AG10803 (cell line): Measurements from ENCODE around the gene AMOT.

Source experiments
- DNase-seq: peaks from one replicate; pipeline ENCODE4 v3.0.0; 2010; ENCODE audit warnings: low read depth
- H3K4me3 ChIP-seq: 2 replicates; pipeline ENCODE4 v1.5.1; 2011; ENCODE audit warnings: mild to moderate bottlenecking, low read length, control low read depth
- CTCF ChIP-seq: conservative IDR thresholded peaks from 2 replicates; pipeline ENCODE4 v1.5.1; 2011; ENCODE audit warnings: mild to moderate bottlenecking, low read length, control low read depth, inconsistent platforms

Gene AMOT

GRCh38 chrX:112816908-112817307 lies 23.7 kb downstream of the AMOT start:
- TF ChIP-seq CTCF: no peak
- DNase-seq: no peak
- H3K4me3 ChIP-seq: no peak overlapping the region

- no peak overlapping the region for H3K4me3 ChIP-seq
- no peak for TF ChIP-seq CTCF
- no peak for DNase-seq
Observed at GRCh38 chrX:112814496-112814895, 26.1 kb downstream of the AMOT start.

- H3K4me3 ChIP-seq: no peak overlapping the region
- DNase-seq: no peak
- no peak for TF ChIP-seq CTCF
Observed at GRCh38 chrX:112812741-112813140, 27.9 kb downstream of the AMOT start.

GRCh38 chrX:112808651-112809195 lies 31.9 kb downstream of the AMOT start:
- no peak for DNase-seq
- TF ChIP-seq CTCF: no peak

GRCh38 chrX:112808007-112808406 lies 32.6 kb downstream of the AMOT start:
- DNase-seq: no peak
- H3K4me3 ChIP-seq: no peak overlapping the region
- no peak for TF ChIP-seq CTCF

More at GRCh38 chrX:112808651-112809195, 31.9 kb downstream of the AMOT start:
- H3K4me3 ChIP-seq: no peak overlapping the region

GRCh38 chrX:112803060-112803459 lies 37.6 kb downstream of the AMOT start:
- no peak for TF ChIP-seq CTCF
- no peak overlapping the region for H3K4me3 ChIP-seq
- DNase-seq: no peak

GRCh38 chrX:112802541-112802940 lies 38.1 kb downstream of the AMOT start:
- no peak for DNase-seq
- no peak overlapping the region for H3K4me3 ChIP-seq

More at GRCh38 chrX:112802541-112802940, 38.1 kb downstream of the AMOT start:
- TF ChIP-seq CTCF: no peak
